Endothelial cell (in vitro differentiated cells): ENCODE data around the gene NDFIP1. TPM values are rescaled to one million over a fixed set of nuclear protein-coding genes. Genes with fewer than 3 reads are reported as not detected.
A peak's percentile ranks its signal among the peaks of the same experiment; 100 is the strongest.

ENCODE experiments used
- DNase-seq: peaks from one replicate; pipeline ENCODE4 v3.0.0; 2021; ENCODE audit warnings: low spot score
- H3K27ac Mint-ChIP-seq: one replicate; pipeline ENCODE4 v1.8.0; 2021; ENCODE audit warnings: mixed read lengths, inconsistent platforms; ENCODE audit not compliant: unreplicated experiment
- H3K27me3 Mint-ChIP-seq: one replicate; pipeline ENCODE4 v1.8.0; 2021; ENCODE audit warnings: mild to moderate bottlenecking, moderate library complexity, mixed read lengths, inconsistent platforms; ENCODE audit not compliant: unreplicated experiment
- H3K36me3 Mint-ChIP-seq: one replicate; pipeline ENCODE4 v1.8.0; 2021; ENCODE audit warnings: mild to moderate bottlenecking, low read depth, mixed read lengths, inconsistent platforms; ENCODE audit not compliant: unreplicated experiment
- H3K4me1 Mint-ChIP-seq: one replicate; pipeline ENCODE4 v1.8.0; 2021; ENCODE audit warnings: mild to moderate bottlenecking, mixed read lengths, inconsistent platforms; ENCODE audit not compliant: unreplicated experiment
- H3K4me3 Mint-ChIP-seq: one replicate; pipeline ENCODE4 v1.8.0; 2021; ENCODE audit warnings: mild to moderate bottlenecking, mixed read lengths, inconsistent platforms; ENCODE audit not compliant: unreplicated experiment
- H3K9me3 Mint-ChIP-seq: one replicate; pipeline ENCODE4 v1.8.0; 2021; ENCODE audit warnings: mixed read lengths, inconsistent platforms; ENCODE audit not compliant: unreplicated experiment
- CTCF ChIP-seq: fragments of 200-600 bp; sonication (generic); IDR thresholded peaks from one replicate; pipeline ENCODE4 v1.5.0; 2021; ENCODE audit warnings: antibody characterized with exemption; ENCODE audit not compliant: unreplicated experiment
- total RNA-seq: library from RNA; stranded (reverse); fragmentation: NEBNext Ultra II Directional; extraction: Animal tissue kit (Norgen Biotek cat#: 25700); gene quantifications from one replicate; pipeline ENCODE4 v1.2.1, GENCODE V29; 2021; ENCODE audit not compliant: unreplicated experiment

NDFIP1 gene
- total RNA-seq, 1 donor from 2014 or later = 34.8 TPM

- H3K4me1 Mint-ChIP-seq = peaks cover 12% of the 10 kb centered on the region
- H3K36me3 Mint-ChIP-seq = peaks cover 4% of the 10 kb centered on the region
- no peaks in the 10 kb centered on the region for H3K9me3 Mint-ChIP-seq
- no peaks in the 10 kb centered on the region for H3K27me3 Mint-ChIP-seq
- no peak for TF ChIP-seq CTCF
- H3K4me3 Mint-ChIP-seq = no peak overlapping the region
- H3K27ac Mint-ChIP-seq = no peak overlapping the region
- DNase-seq = no peak
These were observed 24.3 kb downstream of the NDFIP1 start for GRCh38 chr5:142132916-142133315.

GRCh38 chr5:142133330-142134206 is 25.0 kb downstream of the NDFIP1 start:
- Mint-ChIP-seq H3K9me3 (no peaks in the 10 kb centered on the region), H3K27ac (no peak overlapping the region), H3K4me1 (peaks cover 10% of the 10 kb centered on the region), H3K4me3 (no peak overlapping the region), H3K36me3 (peaks cover 4% of the 10 kb centered on the region), H3K27me3 (no peaks in the 10 kb centered on the region)
- no peak for TF ChIP-seq CTCF
- DNase-seq = no peak

GRCh38 chr5:142134331-142135010 is 25.9 kb downstream of the NDFIP1 start:
- Mint-ChIP-seq H3K9me3 (no peaks in the 10 kb centered on the region), H3K4me1 (peaks cover 7% of the 10 kb centered on the region), H3K36me3 (peaks cover 4% of the 10 kb centered on the region), H3K27me3 (no peaks in the 10 kb centered on the region), H3K27ac (no peak overlapping the region), H3K4me3 (no peak overlapping the region)
- DNase-seq = no peak
- no peak for TF ChIP-seq CTCF

- no peak for DNase-seq
- Mint-ChIP-seq H3K9me3 (no peaks in the 10 kb centered on the region), H3K36me3 (no peaks in the 10 kb centered on the region), H3K4me3 (no peak overlapping the region), H3K27me3 (no peaks in the 10 kb centered on the region), H3K27ac (no peak overlapping the region), H3K4me1 (peaks cover 7% of the 10 kb centered on the region)
- TF ChIP-seq CTCF = no peak
These were observed 32.9 kb downstream of the NDFIP1 start for GRCh38 chr5:142141463-142141862.

- Mint-ChIP-seq H3K9me3 (no peaks in the 10 kb centered on the region), H3K4me1 (no peaks in the 10 kb centered on the region), H3K27me3 (no peaks in the 10 kb centered on the region), H3K27ac (no peak overlapping the region), H3K36me3 (peaks cover 9% of the 10 kb centered on the region), H3K4me3 (no peak overlapping the region)
- peak; percentile 59 for TF ChIP-seq CTCF
- DNase-seq = no peak
These were observed 35.3 kb downstream of the NDFIP1 start for GRCh38 chr5:142143878-142144277.
